Stimulated activated CD4-positive, alpha-beta T cell treated with anti-CD3 and anti-CD28 coated beads, Interleukin-1b, Interleukin-23, amount 100 ng/mL, for 24 hours (primary cell): ENCODE results near the gene CA5B.
"Not testable (repeated sequence)": the region's sequence is repeated elsewhere in the genome, so short reads cannot be mapped to it uniquely, and the experiment has no call there.

Experiments
- DNase-seq, 4 experiments: peaks; one replicate each; pipeline ENCODE4 v3.0.0-alpha.2; 2020; ENCODE audit warnings: low read depth in 4 of 4, low spot score in 1 of 4

CA5B gene

DNA sequence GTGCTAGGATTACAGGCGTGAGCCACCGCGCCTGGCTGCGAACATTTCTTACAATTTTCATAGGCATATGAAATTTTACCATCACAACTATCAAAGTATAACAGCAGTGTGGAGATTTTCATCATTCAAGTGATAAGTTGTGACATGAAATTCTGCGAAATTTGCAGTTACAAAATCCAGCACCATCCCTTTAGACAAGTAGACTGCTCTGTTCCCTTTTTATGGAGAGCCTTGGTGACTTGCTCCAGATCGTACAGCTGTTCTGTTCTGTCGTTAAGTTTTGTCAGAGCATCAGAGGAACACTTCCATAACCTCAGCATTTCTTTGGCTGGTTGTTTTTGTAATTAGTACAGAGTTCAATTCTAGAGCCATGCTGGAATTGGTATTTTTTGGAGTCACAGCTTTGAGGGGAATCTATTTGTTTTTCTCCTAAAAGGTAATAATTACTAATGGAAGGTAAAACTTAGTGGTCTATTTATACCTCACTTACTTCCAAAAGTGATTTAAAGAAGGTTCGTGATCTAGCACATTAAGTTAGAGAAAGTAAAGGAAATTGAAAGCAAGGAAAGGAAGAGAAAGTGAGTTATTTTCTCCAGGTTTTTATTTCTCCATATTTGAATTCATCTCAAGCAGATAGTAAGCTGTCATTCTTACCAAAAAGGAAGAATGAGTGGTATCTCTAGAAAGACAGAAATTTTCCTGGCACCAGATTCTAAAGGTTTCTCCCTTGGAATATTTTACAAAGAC, 74.3 kb downstream of the CA5B start:
- DNase-seq: no peak

DNA sequence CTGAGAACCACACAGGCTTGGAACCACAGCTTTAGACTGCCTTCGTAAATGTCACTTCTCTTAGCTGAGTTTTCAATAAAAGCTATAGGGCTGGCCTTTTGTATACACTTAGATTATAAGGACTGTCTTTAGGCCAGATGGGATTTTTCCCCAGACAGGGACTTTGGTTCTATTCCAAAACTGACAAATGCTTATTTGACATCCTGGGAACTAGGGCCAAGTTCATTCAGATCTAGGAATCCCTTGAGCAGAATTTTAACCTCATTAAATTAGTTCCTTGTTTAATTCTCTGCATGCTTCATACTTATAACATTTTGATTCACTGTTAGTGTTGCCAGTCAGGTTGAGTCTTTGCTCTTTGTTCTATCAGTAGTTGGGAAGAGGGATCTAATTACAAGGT, 75.3 kb downstream of the CA5B start:
- no peak for DNase-seq

DNA sequence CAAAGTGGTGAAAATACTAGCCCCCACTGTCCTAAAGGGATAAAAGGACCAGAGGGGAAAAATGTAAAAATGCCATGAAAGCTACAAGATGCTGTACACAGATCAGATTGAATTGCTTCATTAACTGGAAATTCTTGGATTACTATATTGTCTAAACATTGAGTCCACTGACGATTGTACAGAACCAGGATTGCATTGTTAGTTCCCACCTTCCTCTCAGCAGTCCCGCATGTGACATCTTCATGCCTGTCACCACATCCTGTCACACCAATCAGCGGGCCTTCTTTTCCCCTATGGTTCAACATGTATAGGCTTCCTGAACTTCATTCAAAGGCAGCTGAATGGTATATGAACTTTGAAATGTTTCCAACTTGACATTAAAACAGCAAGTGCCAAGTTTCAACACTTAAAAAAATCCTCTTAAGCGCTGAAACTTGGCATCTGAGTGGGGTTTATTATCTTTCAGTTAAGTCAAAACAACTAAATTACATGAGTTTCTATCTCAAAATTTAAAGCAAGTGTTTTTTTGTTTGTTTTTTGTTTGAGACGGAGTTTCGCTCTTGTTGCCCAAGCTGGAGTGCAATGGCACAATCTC, 76.8 kb downstream of the CA5B start:
- DNase-seq: no peak

DNA sequence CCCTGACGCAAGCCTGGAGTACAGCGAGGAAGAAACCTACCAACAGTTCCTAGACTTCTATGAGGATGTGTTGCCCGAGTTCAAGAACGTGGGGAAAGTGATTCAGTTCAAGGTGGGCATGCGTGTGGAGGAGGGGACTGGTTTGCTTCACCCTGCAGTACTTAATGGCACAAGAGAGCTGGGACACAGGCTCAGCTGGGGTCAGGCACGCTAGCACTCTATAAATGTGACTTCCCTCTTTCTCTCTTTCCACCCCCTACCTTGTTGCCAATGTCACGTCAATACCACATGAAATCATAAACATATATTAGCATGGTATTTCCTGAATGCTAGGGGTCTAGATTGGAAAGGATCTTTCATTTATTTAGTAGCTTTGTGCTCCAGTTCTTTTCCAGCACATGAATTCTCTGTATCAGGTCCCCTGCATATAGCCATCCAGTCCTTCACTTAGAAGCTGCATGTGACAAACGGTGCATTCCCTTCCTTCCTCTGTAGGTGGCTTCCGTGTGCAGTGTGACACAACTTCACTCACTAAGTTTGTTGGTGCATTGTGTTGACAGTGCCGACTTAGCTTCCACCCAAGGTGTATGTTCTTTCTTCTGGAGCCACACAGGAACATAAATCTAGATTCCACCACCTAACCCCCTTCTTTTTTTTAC, 77.8 kb downstream of the CA5B start:
- no peak for DNase-seq

DNA sequence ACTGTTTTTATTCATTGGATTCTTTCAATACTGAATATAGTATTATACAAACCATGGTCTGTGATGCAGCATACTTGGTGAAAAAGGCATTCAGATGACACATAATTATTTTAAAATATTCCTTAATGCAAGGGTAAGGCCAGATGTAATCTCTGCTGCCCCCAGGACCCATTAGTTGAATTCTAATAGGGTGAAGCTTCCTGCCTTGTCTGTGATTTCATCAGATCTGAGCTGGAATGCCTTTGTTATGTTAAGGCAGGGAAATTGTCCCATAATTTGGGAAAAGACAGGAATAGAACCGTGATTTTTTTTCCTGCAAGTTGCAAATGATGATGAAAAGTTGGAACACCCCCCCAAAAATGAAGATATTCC, 78.4 kb downstream of the CA5B start:
- DNase-seq: no peak

DNA sequence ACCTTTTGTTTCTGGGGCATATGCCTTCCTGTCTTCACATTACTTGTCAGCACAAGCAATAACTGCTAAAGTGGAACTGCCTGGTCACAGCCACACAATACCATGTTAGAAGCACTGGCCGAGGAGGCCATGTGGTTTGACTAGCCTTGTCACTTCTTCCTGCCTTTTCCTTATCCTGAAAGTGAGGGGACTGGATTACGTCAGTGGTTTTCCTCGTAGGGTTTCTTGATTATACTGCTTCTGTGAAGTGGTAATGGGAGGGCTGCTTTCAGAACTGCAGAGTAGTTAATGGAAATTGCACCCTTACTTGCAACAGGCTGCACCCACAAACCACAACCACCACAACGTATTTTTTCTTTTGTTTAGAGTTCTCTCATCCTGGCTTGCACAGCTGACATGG, 78.8 kb downstream of the CA5B start:
- DNase-seq: peak in 1 of 4 experiments; percentile 11

DNA sequence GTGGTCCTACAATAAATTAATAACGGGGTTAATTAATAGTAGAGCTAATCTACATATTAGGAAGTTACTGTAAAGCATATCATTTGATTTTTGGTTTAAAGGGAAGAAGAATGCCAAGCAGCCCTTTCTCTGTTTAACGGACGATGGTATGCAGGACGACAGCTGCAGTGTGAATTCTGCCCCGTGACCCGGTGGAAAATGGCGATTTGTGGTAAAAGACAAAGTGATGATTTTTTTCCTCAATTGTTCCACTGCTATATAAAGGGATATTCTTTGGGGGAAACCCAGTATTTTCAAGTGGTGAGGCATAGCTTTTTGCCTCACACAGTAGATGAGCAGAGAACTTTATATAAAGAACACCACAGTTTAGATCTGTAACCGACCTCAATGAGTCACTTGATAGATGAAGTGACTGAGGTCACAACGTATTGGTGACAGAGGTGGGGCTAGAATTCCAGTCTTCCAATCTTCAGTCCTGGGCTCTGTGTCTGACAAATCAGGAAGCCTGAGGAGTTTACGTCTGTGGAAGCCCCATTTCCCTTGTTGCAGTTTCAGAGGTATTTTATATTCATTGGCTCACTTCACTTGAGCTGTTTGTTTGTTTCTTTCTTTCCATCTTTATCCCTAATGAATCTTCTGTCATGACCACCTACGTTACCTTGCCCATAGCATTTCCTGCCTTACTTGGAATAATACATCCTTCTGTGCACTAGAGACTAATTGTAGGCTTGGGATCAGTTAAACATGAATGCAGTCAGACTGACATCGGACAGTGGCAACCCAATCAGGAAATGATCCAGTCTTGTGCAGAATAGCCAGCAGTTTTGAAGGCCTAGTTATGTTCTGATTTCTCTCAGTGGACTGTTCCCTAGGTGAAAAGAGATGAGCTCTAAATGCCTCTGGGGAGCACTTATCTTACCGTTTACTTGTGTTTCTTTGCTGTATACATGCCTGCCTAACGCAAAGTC, 82.3 kb downstream of the CA5B start:
- no peak for DNase-seq

DNA sequence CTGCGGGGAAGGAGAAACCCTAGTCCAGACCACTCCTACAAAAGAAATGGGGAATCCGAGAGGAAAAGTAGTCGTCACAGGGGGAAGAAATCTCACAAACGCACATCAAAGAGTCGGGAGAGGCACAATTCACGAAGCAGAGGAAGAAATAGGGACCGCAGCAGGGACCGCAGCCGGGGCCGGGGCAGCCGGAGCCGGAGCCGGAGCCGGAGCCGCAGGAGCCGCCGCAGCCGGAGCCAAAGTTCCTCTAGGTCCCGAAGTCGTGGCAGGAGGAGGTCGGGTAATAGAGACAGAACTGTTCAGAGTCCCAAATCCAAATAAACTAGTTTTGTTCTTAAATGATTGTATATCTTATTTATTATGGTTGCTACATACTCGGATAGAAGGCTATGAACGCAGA, 84.9 kb downstream of the CA5B start:
- no peak for DNase-seq

DNA sequence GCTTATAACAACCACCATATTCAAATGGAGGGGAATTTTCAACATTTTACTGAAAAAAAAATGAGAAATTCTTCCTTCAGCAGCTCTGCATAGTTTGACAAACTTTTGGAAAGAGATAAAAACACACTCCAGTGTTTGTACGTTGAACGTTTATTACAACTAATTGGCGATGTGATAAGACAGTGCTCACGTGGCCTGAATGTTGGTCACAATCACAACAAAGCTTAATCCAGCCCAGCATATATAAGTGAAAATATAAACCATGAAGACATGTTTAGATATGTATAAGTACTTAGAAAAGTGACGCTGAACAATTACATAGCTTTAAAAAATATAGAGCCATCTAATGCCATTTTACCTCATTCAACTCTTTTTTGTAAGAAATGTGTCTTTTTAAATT, 87.9 kb downstream of the CA5B start:
- no peak for DNase-seq

DNA sequence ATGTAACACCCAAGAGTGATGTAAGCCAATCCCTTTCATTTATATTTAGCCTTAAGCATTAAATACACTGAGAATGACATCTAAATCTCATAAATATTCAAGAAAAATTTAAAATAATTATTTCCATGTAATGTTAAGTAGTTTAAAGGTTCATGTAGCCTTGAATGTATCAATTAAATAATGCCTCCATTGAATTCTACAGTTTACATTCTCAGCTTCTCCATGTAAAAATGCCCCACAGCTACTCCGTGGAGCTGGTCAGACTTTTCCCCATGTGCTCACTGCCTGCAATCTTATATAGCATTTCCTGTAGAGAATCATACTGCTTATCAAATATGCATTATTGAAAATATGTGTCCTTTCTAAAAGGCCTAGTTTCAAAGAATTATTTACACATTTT, 91.1 kb downstream of the CA5B start:
- DNase-seq: no peak

DNA sequence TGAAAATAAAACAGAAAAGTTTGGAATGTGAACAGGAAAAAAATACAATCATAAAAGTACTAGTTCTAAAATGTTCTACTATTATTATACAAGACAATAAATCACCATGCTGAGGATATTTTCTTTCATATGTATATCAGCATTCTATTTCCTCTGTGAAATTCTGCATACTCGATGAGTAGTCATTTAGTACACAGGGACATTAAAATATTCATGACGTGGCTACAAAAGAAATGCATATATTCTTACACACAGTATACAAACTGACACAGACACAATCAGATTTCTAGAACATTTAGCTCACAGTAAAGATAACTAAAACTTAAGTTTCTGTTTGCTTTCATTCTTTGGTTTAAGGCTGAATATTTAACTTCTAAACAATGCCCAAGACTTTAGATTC, 93.3 kb downstream of the CA5B start:
- DNase-seq: not testable (repeated sequence)

DNA sequence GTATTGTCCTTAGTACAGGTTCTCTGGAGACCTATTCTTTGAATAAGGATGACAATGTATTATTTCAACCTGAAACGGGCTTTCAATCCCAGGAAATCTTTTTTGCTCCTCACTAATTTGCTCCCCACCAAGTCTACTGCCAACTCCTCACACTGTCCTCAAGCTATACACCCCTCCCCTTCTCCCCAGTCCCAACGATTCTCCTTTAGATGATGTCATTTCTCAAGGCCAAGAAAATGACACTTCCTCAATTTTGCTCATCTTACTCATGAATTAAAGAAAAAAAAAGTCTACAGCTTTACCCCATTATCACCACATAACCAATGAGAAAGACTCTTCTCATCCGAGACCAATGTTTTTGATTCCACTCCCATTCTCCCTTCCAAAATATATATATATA, 96.0 kb downstream of the CA5B start:
- no peak for DNase-seq

DNA sequence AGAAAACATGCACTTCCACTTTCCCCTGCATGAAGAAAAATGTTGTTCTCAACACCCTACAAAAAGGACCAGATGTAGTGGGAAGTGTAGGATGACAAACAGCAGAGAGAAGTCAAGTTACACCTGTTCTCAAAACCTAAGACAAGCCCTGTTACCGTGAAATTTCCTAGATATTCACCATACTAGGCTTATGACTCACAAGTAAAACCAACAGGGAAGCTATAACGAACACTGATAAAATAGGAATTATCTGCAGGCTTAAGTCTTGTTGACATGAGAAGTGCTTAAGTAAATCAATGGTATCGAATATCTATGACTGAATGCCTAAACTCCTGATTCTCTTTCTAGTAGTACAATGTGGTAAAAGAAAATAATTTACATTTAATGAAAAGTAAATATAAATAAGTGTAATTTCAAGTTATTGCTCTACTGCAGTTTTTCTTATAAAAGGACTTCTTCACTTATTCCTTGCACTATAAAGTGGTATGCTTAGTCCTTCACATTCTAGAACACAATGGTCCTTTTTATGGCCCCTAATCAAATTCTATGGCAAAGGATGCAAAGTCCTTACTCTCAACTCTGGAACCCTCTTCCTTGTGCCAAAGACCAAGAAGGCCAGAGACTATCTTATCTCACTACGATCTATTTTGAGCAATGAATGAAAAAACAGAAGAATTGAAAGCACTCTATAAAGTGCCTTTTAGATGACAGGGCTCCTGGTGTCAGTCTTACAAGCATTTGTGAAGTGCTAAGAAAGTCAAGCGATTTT, 96.9 kb downstream of the CA5B start:
- no peak for DNase-seq
